ENCODE measurements around the gene PSMG4. TPM values are rescaled to one million over a fixed set of nuclear protein-coding genes. Genes with fewer than 3 reads are reported as not detected.
"Not testable (repeated sequence)": the region's sequence is repeated elsewhere in the genome, so short reads cannot be mapped to it uniquely, and the experiment has no call there.

PSMG4 gene
- total RNA-seq, 1 experiment from 2014 or later = 51.9 TPM

- no peak overlapping the region for H2AFZ ChIP-seq (ENCODE audit: low read length)
- H3K9ac ChIP-seq (ENCODE audit: low read length) = no peak overlapping the region
- BruUV-seq (replicated peaks) = no TSS peak
- TF ChIP-seq EZH2 (IDR thresholded peaks at IDR 0.05; ENCODE audit: low read length, unreplicated experiment) = no peak
- TF ChIP-seq, protein P1, sequence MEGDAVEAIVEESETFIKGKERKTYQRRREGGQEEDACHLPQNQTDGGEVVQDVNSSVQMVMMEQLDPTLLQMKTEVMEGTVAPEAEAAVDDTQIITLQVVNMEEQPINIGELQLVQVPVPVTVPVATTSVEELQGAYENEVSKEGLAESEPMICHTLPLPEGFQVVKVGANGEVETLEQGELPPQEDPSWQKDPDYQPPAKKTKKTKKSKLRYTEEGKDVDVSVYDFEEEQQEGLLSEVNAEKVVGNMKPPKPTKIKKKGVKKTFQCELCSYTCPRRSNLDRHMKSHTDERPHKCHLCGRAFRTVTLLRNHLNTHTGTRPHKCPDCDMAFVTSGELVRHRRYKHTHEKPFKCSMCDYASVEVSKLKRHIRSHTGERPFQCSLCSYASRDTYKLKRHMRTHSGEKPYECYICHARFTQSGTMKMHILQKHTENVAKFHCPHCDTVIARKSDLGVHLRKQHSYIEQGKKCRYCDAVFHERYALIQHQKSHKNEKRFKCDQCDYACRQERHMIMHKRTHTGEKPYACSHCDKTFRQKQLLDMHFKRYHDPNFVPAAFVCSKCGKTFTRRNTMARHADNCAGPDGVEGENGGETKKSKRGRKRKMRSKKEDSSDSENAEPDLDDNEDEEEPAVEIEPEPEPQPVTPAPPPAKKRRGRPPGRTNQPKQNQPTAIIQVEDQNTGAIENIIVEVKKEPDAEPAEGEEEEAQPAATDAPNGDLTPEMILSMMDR (conservative IDR thresholded peaks at IDR 0.05; ENCODE audit: low read depth, low read length) = peak; percentile 55
- no peak overlapping the region for H3K27ac ChIP-seq (ENCODE audit: low read length)
- ChIA-PET CTCF (interaction anchor here (0.6 kb wide), 1 partner anchor 236 kb away, joined by 3 read pairs; no protein-coding TSS in a partner anchor), POLR2A (ENCODE audit: unreplicated experiment) (no interaction called here)
- no peaks in the 10 kb centered on the region for H3K9me2 ChIP-seq (replicated peaks; ENCODE audit: low read length)
- H4K20me1 ChIP-seq (ENCODE audit: low read length) = no peaks in the 10 kb centered on the region
- no peak overlapping the region for H3K4me2 ChIP-seq (ENCODE audit: low read length)
- DNase-seq (peak; percentile 41), ATAC-seq (peak; percentile 77)
- intact Hi-C loops (cut with micrococcal nuclease) = no loop called here
- no peaks in the 10 kb centered on the region for H3K79me2 ChIP-seq (ENCODE audit: low read length)
- H3K36me3 ChIP-seq (ENCODE audit: low read depth, low read length) = no peaks in the 10 kb centered on the region
- no peak overlapping the region for H3K4me3 ChIP-seq (ENCODE audit: low read length)
- H3K27me3 ChIP-seq (ENCODE audit: low read length) = 0 out of 2 replicates have a peak, but pooled peaks cover 3% of the 10 kb centered on the region
- H3F3A ChIP-seq (ENCODE audit: low read length, unreplicated experiment) = no peaks in the 10 kb centered on the region
- H3K9me3 ChIP-seq (ENCODE audit: low read length) = no peaks in the 10 kb centered on the region
- H3K4me1 ChIP-seq (ENCODE audit: insufficient read depth, low read length) = no peaks in the 10 kb centered on the region
Observed at GRCh38 chr6:3239110-3239830, 19.5 kb upstream of the PSMG4 start.

GRCh38 chr6:3240595-3240994 lies 18.2 kb upstream of the PSMG4 start:
- no peaks in the 10 kb centered on the region for H3K36me3 ChIP-seq (ENCODE audit: low read depth, low read length)
- H3K9ac ChIP-seq (ENCODE audit: low read length) = no peak overlapping the region
- intact Hi-C loops (cut with micrococcal nuclease) = no loop called here
- no peaks in the 10 kb centered on the region for H3K9me2 ChIP-seq (replicated peaks; ENCODE audit: low read length)
- no peaks in the 10 kb centered on the region for H3F3A ChIP-seq (ENCODE audit: low read length, unreplicated experiment)
- no peak overlapping the region for H3K4me3 ChIP-seq (ENCODE audit: low read length)
- DNase-seq (no peak), ATAC-seq (no peak)
- POLR2A ChIA-PET (ENCODE audit: unreplicated experiment) = no interaction called here
- TF ChIP-seq EZH2 (IDR thresholded peaks at IDR 0.05; ENCODE audit: low read length, unreplicated experiment) (no peak), EZH2phosphoT487 (IDR thresholded peaks at IDR 0.05; ENCODE audit: borderline replicate concordance, low read length) (no peak)
- TF ChIP-seq, protein P1 (conservative IDR thresholded peaks at IDR 0.05; ENCODE audit: low read depth, low read length) = no peak
- no peaks in the 10 kb centered on the region for H3K79me2 ChIP-seq (ENCODE audit: low read length)
- H3K9me3 ChIP-seq (ENCODE audit: low read length) = no peaks in the 10 kb centered on the region
- H2AFZ ChIP-seq (ENCODE audit: low read length) = no peak overlapping the region
- H3K27ac ChIP-seq (ENCODE audit: low read length) = no peak overlapping the region
- no peaks in the 10 kb centered on the region for H4K20me1 ChIP-seq (ENCODE audit: low read length)
- H3K4me2 ChIP-seq (ENCODE audit: low read length) = no peak overlapping the region
- BruUV-seq (replicated peaks) = no TSS peak
- CTCF ChIA-PET = interaction anchor here (0.6 kb wide), 1 partner anchor 10 kb away, joined by 5 read pairs; no protein-coding TSS in a partner anchor
- H3K4me1 ChIP-seq (ENCODE audit: insufficient read depth, low read length) = no peaks in the 10 kb centered on the region
- 0 out of 2 replicates have a peak, but pooled peaks cover 1% of the 10 kb centered on the region for H3K27me3 ChIP-seq (ENCODE audit: low read length)

DNA sequence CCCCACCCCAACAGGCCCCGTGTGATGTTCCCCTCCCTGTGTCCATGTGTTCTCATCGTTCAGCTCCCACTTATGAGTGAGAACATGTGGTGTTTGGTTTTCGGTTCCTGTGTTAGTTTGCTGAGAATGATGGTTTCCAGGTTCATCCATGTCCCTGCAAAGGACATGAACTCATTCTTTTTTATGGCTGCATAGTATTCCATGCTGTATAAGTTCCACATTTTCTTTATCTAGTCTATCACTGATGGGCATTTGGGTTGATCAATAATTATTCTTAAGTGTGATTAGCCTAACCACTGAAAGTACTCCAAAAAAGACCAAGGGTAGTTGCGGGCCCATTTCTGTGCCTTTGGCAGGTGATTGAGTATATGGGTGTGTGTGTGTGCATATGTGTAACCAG lies 17.0 kb upstream of the PSMG4 start:
- H3K27ac ChIP-seq (ENCODE audit: low read length); H3K9me2 ChIP-seq (replicated peaks; ENCODE audit: low read length); H3K27me3 ChIP-seq (ENCODE audit: low read length); H3K9ac ChIP-seq (ENCODE audit: low read length); H3K4me3 ChIP-seq (ENCODE audit: low read length); H3K79me2 ChIP-seq (ENCODE audit: low read length); H3K9me3 ChIP-seq (ENCODE audit: low read length); ATAC-seq; H2AFZ ChIP-seq (ENCODE audit: low read length); POLR2A ChIA-PET (ENCODE audit: unreplicated experiment); DNase-seq; H3K4me2 ChIP-seq (ENCODE audit: low read length); BruUV-seq (replicated peaks); H3K4me1 ChIP-seq (ENCODE audit: insufficient read depth, low read length); intact Hi-C loops (cut with micrococcal nuclease); H3K36me3 ChIP-seq (ENCODE audit: low read depth, low read length); H3F3A ChIP-seq (ENCODE audit: low read length, unreplicated experiment); CTCF ChIA-PET; H4K20me1 ChIP-seq (ENCODE audit: low read length): not testable (repeated sequence)
